GM19239 (cell line): ENCODE results near the gene DRD2.
"Not testable (repeated sequence)": the region's sequence is repeated elsewhere in the genome, so short reads cannot be mapped to it uniquely, and the experiment has no call there.

Experiments used
- DNase-seq: peaks from one replicate; pipeline ENCODE4 v3.0.0; 2011; ENCODE audit warnings: low spot score; ENCODE audit not compliant: insufficient read length
- FAIRE-seq: peaks from 2 replicates; lab custom pipeline; 2011; peaks lifted over from hg19 to GRCh38; lab: Jason Lieb, UNC

DRD2 gene

GRCh38 chr11:113475160-113475761 lies at the start of gene DRD2:
Gene DRD2, minus strand, starts transcription at chr11:113475398. Its CDS starts 50,747 bp downstream, at chr11:113424651.
- FAIRE-seq (no peak), DNase-seq (no peak)

GRCh38 chr11:113523906-113524305 lies 48.7 kb upstream of the DRD2 start:
- not testable (repeated sequence) for DNase-seq, FAIRE-seq

GRCh38 chr11:113521737-113522517 lies 46.7 kb upstream of the DRD2 start:
- DNase-seq (no peak), FAIRE-seq (no peak)

GRCh38 chr11:113519989-113520613 lies 44.9 kb upstream of the DRD2 start:
- FAIRE-seq: no peak
- no peak for DNase-seq

GRCh38 chr11:113518716-113519495 lies 43.7 kb upstream of the DRD2 start:
- DNase-seq (no peak), FAIRE-seq (no peak)

GRCh38 chr11:113517361-113517760 lies 42.2 kb upstream of the DRD2 start:
- DNase-seq (no peak), FAIRE-seq (no peak)

- DNase-seq (no peak), FAIRE-seq (no peak)
These were observed 39.7 kb upstream of the DRD2 start for GRCh38 chr11:113514856-113515255.

GRCh38 chr11:113507341-113507740 lies 32.1 kb upstream of the DRD2 start:
- no peak for DNase-seq
- FAIRE-seq: no peak

- DNase-seq (no peak), FAIRE-seq (no peak)
These were observed 31.7 kb upstream of the DRD2 start for GRCh38 chr11:113506893-113507292.

GRCh38 chr11:113506461-113506860 lies 31.3 kb upstream of the DRD2 start:
- FAIRE-seq (no peak), DNase-seq (no peak)

GRCh38 chr11:113505541-113506375 lies 30.6 kb upstream of the DRD2 start:
- DNase-seq: no peak
- FAIRE-seq: no peak

- no peak for FAIRE-seq
These were observed 29.8 kb upstream of the DRD2 start for GRCh38 chr11:113505046-113505445.

GRCh38 chr11:113504586-113504985 lies 29.4 kb upstream of the DRD2 start:
- no peak for DNase-seq
- no peak for FAIRE-seq

More at GRCh38 chr11:113505046-113505445, 29.8 kb upstream of the DRD2 start:
- no peak for DNase-seq

GRCh38 chr11:113504071-113504470 lies 28.9 kb upstream of the DRD2 start:
- DNase-seq (no peak), FAIRE-seq (no peak)

GRCh38 chr11:113497066-113497910 lies 22.1 kb upstream of the DRD2 start:
- DNase-seq (no peak), FAIRE-seq (no peak)

GRCh38 chr11:113496026-113496651 lies 20.9 kb upstream of the DRD2 start:
- DNase-seq (no peak), FAIRE-seq (no peak)

- DNase-seq (no peak), FAIRE-seq (no peak)
These were observed 18.8 kb upstream of the DRD2 start for GRCh38 chr11:113494021-113494420.

GRCh38 chr11:113493206-113493605 lies 18.0 kb upstream of the DRD2 start:
- no peak for DNase-seq
- FAIRE-seq: no peak
